ENCODE data around the gene TMEM132D. TPM values are rescaled to one million over a fixed set of nuclear protein-coding genes. Genes with fewer than 3 reads are reported as not detected.

Gene TMEM132D
- polyA plus RNA-seq, 3 donors from 2014 or later = 0.06 TPM; not detected in 2

DNA sequence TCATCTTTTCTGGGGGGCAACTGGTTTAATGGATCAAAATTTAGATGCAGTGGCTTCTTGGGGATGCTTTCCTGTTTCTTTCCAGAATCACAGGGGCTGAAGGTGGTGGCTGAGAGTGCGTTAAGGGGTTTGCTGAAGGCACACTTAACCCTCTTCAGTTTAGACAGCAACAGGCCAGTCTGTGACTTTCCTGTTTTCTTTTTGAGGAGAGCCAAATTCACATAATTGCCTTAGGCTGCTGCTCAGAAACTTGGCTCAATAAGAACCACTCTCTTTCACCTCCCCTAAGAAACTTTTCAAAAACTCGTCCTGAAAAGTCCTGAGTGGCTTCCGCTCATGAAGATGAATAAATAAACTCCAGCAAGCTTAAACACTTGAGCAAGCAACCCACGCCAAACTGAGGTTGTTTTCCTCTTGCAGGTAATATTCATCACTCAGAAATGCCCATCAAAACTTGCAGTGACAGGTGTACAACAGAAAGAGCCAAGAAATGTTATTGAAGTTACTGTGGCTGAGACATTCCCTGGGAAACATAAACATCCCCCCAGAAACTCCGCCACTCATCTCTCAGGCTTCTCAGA is 510.4 kb downstream of the TMEM132D start:
- no peaks in the 10 kb centered on the region for H3K36me3 Mint-ChIP-seq

DNA sequence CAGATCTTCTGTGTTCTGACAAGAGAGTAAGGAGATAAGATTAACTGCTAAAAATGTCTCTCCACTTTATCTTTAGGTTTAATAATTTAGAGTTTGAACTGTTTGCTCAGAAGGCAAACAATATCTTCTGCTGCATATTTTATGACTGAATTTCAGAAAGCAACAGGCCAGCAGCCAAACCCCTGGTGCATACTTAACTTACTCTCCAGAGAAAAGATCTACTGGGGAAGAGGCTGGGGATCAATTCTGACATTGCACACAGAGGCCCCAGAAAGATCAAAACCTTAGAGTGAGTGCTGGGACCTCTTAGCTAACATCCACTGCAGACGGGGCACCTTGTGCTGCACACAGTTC is 518.2 kb downstream of the TMEM132D start:
- Mint-ChIP-seq H3K27ac (no peak overlapping the region), H3K4me3 (no peak overlapping the region), H3K9me3 (no peaks in the 10 kb centered on the region), H3K4me1 (no peaks in the 10 kb centered on the region), H3K27me3 (ENCODE audit: low read depth in 3 of 3) (peaks cover 0 to 4% (median 3%) of the 10 kb centered on the region in 3 donors), H3K36me3 (no peaks in the 10 kb centered on the region)
- no peak for DNase-seq

More for the DNA sequence above, 510.4 kb downstream of the TMEM132D start:
- H3K4me1 Mint-ChIP-seq = no peaks in the 10 kb centered on the region
- H3K9me3 Mint-ChIP-seq = no peaks in the 10 kb centered on the region
- peaks cover 0 to 3% (median 2%) of the 10 kb centered on the region in 3 donors for H3K27me3 Mint-ChIP-seq (ENCODE audit: low read depth in 3 of 3)
- H3K4me3 Mint-ChIP-seq = no peak overlapping the region
- H3K27ac Mint-ChIP-seq = no peak overlapping the region
- DNase-seq = no peak

- H3K9me3 Mint-ChIP-seq = no peaks in the 10 kb centered on the region
- H3K27me3 Mint-ChIP-seq (ENCODE audit: low read depth in 3 of 3) = peaks cover 0 to 4% (median 3%) of the 10 kb centered on the region in 3 donors
- no peaks in the 10 kb centered on the region for H3K36me3 Mint-ChIP-seq
- H3K27ac Mint-ChIP-seq = no peak overlapping the region
- H3K4me1 Mint-ChIP-seq = no peaks in the 10 kb centered on the region
- H3K4me3 Mint-ChIP-seq = no peak overlapping the region
- DNase-seq = no peak
Measured at GRCh38 chr12:129383956-129384355, 519.9 kb downstream of the TMEM132D start.

DNA sequence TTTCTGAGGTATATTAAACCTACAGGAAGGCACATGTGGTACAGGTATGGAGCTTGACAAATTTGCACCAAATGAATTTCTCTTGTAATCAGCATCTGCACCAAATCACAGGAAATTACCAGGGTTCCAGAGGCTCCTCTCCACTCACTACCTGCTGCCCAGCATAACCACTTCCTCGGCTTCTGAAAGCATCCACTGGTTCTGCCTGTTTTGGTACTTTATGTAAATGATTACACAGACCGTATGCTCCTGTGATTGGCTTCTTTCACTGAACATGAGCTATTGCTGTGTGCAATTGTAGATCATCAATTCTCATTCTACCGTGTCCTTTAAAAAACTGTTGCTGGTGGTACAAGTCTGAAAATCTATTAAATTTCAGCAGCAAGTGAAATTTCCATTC is 522.1 kb downstream of the TMEM132D start:
- H3K4me1 Mint-ChIP-seq = no peaks in the 10 kb centered on the region
- no peak for DNase-seq
- H3K27ac Mint-ChIP-seq = no peak overlapping the region
- H3K9me3 Mint-ChIP-seq = no peaks in the 10 kb centered on the region
- peaks cover 0 to 4% (median 3%) of the 10 kb centered on the region in 3 donors for H3K27me3 Mint-ChIP-seq (ENCODE audit: low read depth in 3 of 3)
- H3K36me3 Mint-ChIP-seq = no peaks in the 10 kb centered on the region
- H3K4me3 Mint-ChIP-seq = no peak overlapping the region

- Mint-ChIP-seq H3K36me3 (no peaks in the 10 kb centered on the region), H3K27ac (no peak overlapping the region), H3K4me1 (no peaks in the 10 kb centered on the region), H3K9me3 (no peaks in the 10 kb centered on the region), H3K27me3 (ENCODE audit: low read depth in 3 of 3) (peaks cover 0 to 4% (median 3%) of the 10 kb centered on the region in 3 donors), H3K4me3 (no peak overlapping the region)
- no peak for DNase-seq
Measured at GRCh38 chr12:129379076-129379804, 524.6 kb downstream of the TMEM132D start.

DNA sequence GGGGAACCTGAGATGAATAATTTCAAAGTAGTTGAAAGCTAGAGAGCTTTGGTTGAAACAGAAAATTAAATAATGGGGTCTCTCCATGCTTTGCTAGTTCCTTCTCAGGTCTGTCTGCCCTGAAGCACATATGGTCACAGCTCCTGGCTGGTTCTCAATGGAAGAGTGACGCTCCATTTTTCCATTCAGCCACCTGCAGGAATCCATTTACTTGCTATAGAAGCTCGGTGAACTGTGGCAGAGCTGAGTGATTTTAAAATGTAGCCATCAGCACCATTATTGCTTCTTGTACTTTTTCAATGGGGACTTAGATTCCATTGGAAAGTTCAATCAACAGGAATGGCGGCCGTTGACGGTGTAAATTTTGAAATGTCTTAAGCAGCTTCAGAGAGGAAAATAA is 525.3 kb downstream of the TMEM132D start:
- Mint-ChIP-seq H3K4me1 (no peaks in the 10 kb centered on the region), H3K36me3 (no peaks in the 10 kb centered on the region), H3K27ac (no peak overlapping the region)

DNA sequence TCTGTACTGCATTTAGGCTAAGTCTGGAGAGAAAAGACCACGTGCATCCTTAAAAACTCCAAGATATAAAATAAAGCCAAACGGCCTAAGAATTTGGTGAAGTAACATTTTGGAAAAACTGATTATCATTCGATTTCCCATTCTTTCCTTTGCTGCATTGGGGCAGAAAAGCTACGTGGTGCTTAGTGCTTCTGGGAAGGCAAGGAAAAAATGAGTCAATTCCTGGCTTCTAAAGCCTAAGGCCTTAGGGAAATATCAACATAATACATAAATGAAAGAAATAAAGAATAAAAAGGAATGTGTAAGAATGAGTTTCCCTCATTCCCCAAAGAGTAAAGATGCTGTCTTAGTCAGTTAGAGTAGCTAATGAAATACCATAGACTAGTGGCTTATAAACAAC is 530.1 kb downstream of the TMEM132D start:
- no peak for DNase-seq
- H3K4me1 Mint-ChIP-seq = no peaks in the 10 kb centered on the region
- H3K27me3 Mint-ChIP-seq (ENCODE audit: low read depth in 3 of 3) = peaks cover 0 to 7% (median 0%) of the 10 kb centered on the region in 3 donors
- H3K9me3 Mint-ChIP-seq = no peaks in the 10 kb centered on the region
- no peak overlapping the region for H3K27ac Mint-ChIP-seq
- H3K36me3 Mint-ChIP-seq = no peaks in the 10 kb centered on the region
- no peak overlapping the region for H3K4me3 Mint-ChIP-seq

More for the DNA sequence above, 525.3 kb downstream of the TMEM132D start:
- H3K4me3 Mint-ChIP-seq = no peak overlapping the region
- DNase-seq = no peak
- H3K27me3 Mint-ChIP-seq (ENCODE audit: low read depth in 3 of 3) = peaks cover 0 to 3% (median 0%) of the 10 kb centered on the region in 3 donors
- no peaks in the 10 kb centered on the region for H3K9me3 Mint-ChIP-seq

DNA sequence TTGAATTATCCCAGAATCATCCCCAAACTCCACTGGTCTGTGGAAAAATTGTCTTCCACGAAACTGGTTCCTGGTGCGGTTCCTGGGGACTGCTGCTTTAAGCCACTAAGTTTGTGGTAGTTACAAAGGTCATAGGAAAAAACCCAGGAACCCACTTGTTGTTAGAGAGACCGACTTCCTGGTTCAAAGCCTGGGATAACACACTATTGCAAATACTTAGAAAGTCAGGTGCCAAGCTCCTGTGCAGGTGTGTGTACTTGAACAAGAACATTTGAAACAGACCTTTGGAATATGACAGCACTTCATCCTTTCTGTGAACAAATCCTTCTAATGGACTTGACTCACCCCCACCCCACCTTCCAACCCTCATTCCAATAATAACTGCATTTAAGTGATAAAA is 530.9 kb downstream of the TMEM132D start:
- Mint-ChIP-seq H3K36me3 (no peaks in the 10 kb centered on the region), H3K4me3 (no peak overlapping the region), H3K4me1 (no peaks in the 10 kb centered on the region), H3K27me3 (ENCODE audit: low read depth in 3 of 3) (peaks cover 0 to 7% (median 0%) of the 10 kb centered on the region in 3 donors), H3K9me3 (no peaks in the 10 kb centered on the region), H3K27ac (no peak overlapping the region)
- no peak for DNase-seq

DNA sequence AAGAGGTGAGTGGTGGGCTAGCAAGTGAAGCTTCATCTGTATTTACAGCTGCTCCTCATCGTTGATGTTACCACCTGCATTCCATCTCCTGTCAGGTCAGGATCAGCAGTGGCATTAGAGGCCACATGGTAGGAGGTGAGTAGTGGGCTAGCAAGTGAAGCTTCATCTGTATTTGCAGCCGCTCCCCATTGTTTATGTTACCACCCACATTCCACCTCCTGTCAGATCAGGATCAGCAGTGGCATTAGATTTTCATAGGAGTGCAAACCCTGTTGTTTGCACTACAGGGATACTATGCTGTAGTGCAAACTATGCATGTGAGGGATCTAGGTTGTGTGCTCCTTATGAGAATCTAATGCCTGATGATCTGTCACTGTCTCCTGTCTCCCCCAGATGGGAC is 531.5 kb downstream of the TMEM132D start:
- Mint-ChIP-seq H3K36me3 (no peaks in the 10 kb centered on the region), H3K4me1 (no peaks in the 10 kb centered on the region), H3K4me3 (no peak overlapping the region), H3K27ac (no peak overlapping the region), H3K27me3 (ENCODE audit: low read depth in 3 of 3) (peaks cover 0 to 7% (median 0%) of the 10 kb centered on the region in 3 donors), H3K9me3 (no peaks in the 10 kb centered on the region)
- no peak for DNase-seq

- DNase-seq = no peak
- no peaks in the 10 kb centered on the region for H3K9me3 Mint-ChIP-seq
Measured at GRCh38 chr12:129371268-129371667, 532.6 kb downstream of the TMEM132D start.

DNA sequence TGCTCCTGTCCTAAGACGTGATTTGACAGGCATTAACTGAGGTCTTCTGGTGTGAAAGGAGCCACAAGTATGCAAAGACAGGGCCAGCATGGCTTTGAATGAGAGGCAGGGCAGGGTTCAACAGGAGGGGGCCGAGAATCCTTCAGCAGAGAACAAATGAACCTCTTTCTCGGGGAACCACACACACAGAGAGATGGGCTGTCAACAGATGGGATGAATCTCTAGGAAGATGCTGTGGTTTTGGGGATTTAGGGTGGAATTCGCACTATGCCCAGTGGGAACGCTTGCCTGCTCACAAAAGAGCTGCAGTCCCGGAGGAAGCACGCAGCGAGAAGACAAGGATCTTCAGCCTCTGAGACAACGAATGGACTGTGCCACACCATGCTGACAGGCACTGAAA is 537.2 kb downstream of the TMEM132D start:
- no peak for DNase-seq
- H3K4me3 Mint-ChIP-seq = no peak overlapping the region
- H3K27ac Mint-ChIP-seq = no peak overlapping the region
- H3K4me1 Mint-ChIP-seq = no peaks in the 10 kb centered on the region
- no peaks in the 10 kb centered on the region for H3K36me3 Mint-ChIP-seq
- H3K27me3 Mint-ChIP-seq (ENCODE audit: low read depth in 3 of 3) = peaks cover 3 to 7% (median 3%) of the 10 kb centered on the region in 3 donors
- no peaks in the 10 kb centered on the region for H3K9me3 Mint-ChIP-seq

More at GRCh38 chr12:129371268-129371667, 532.6 kb downstream of the TMEM132D start:
- Mint-ChIP-seq H3K4me1 (no peaks in the 10 kb centered on the region), H3K4me3 (no peak overlapping the region), H3K36me3 (no peaks in the 10 kb centered on the region), H3K27ac (no peak overlapping the region), H3K27me3 (ENCODE audit: low read depth in 3 of 3) (peaks cover 0 to 7% (median 0%) of the 10 kb centered on the region in 3 donors)

GRCh38 chr12:129363041-129363440 is 540.8 kb downstream of the TMEM132D start:
- Mint-ChIP-seq H3K27me3 (ENCODE audit: low read depth in 3 of 3) (peaks cover 0 to 3% (median 3%) of the 10 kb centered on the region in 3 donors), H3K36me3 (no peaks in the 10 kb centered on the region), H3K4me1 (no peaks in the 10 kb centered on the region), H3K9me3 (no peaks in the 10 kb centered on the region), H3K4me3 (no peak overlapping the region), H3K27ac (no peak overlapping the region)
- no peak for DNase-seq

DNA sequence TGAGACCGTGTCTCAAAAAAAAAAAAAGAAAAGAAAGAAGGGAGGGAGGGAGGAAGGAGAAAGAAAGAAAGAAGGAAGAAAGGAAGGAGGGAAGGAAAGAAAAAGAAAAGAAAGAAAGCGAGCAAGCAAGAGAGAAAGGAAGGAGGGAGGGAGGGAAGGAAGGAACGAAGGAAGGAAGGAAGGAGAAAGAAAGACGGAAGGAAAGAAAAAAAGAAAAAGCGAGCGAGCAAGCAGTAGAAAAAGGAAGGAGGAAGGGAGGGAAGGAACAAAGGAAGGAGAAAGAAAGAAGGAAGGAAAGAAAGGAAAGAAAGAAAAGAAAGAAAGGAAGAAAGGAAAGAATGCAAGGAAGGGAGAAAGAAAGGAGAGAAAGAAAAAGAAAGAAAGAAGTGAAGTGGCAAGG is 546.6 kb downstream of the TMEM132D start:
- peaks cover 0 to 3% (median 2%) of the 10 kb centered on the region in 3 donors for H3K27me3 Mint-ChIP-seq (ENCODE audit: low read depth in 3 of 3)
- H3K27ac Mint-ChIP-seq = no peak overlapping the region
- no peak for DNase-seq
- no peaks in the 10 kb centered on the region for H3K9me3 Mint-ChIP-seq
- H3K4me3 Mint-ChIP-seq = no peak overlapping the region
- H3K36me3 Mint-ChIP-seq = no peaks in the 10 kb centered on the region
- H3K4me1 Mint-ChIP-seq = no peaks in the 10 kb centered on the region

- Mint-ChIP-seq H3K27ac (no peak overlapping the region), H3K27me3 (ENCODE audit: low read depth in 3 of 3) (peaks cover 0 to 3% (median 0%) of the 10 kb centered on the region in 3 donors), H3K4me1 (no peaks in the 10 kb centered on the region), H3K9me3 (no peaks in the 10 kb centered on the region), H3K4me3 (no peak overlapping the region), H3K36me3 (no peaks in the 10 kb centered on the region)
- DNase-seq = no peak
Measured at GRCh38 chr12:129351481-129351880, 552.3 kb downstream of the TMEM132D start.

Data from immature natural killer cell (primary cell).